Activated T-cell treated with anti-CD3 and anti-CD28 coated beads, Interleukin-2, amount 50 U/mL, for 4 hours (primary cell): Measurements from ENCODE around the gene PSTPIP2. TPM values are rescaled to one million over a fixed set of nuclear protein-coding genes. Genes with fewer than 3 reads are reported as not detected.

Experiments used
- ATAC-seq, 2 donors: fragments of 200-7000 bp; cut with Tn5 transposase; one replicate each; pipeline ENCODE4 v1.10.0; 2021
- DNase-seq: peaks from one replicate; pipeline ENCODE4 v3.0.0-alpha.2; 2020
- H3K27me3 Mint-ChIP-seq: one replicate; pipeline ENCODE4 v1.8.0; 2021; ENCODE audit warnings: low read depth, mixed read lengths
- H3K36me3 Mint-ChIP-seq: one replicate; pipeline ENCODE4 v1.8.0; 2022; ENCODE audit warnings: mixed read lengths; ENCODE audit not compliant: insufficient read depth
- H3K4me1 Mint-ChIP-seq: one replicate; pipeline ENCODE4 v1.8.0; 2021; ENCODE audit warnings: low read depth, mixed read lengths
- H3K4me3 Mint-ChIP-seq: one replicate; pipeline ENCODE4 v1.8.0; 2021; ENCODE audit warnings: mild to moderate bottlenecking, moderate library complexity, mixed read lengths
- H3K9me3 Mint-ChIP-seq: one replicate; pipeline ENCODE4 v1.8.0; 2021; ENCODE audit warnings: mixed read lengths
- total RNA-seq, 3 donors: library from RNA; stranded (reverse); gene quantifications; one replicate each; pipeline ENCODE4 v1.2.1, GENCODE V29; 2021

PSTPIP2 gene
- total RNA-seq, 3 donors from 2014 or later = 15.8 to 16.6 (median 16.4) TPM

GRCh38 chr18:46035696-46036680 is 36.1 kb downstream of the PSTPIP2 start:
- peaks cover 22% of the 10 kb centered on the region for H3K36me3 Mint-ChIP-seq
- H3K9me3 Mint-ChIP-seq = peaks cover 3% of the 10 kb centered on the region
- DNase-seq = no peak
- no peak for ATAC-seq
- H3K4me3 Mint-ChIP-seq = no peak overlapping the region
- peaks cover 1% of the 10 kb centered on the region for H3K27me3 Mint-ChIP-seq
- peaks cover 13% of the 10 kb centered on the region for H3K4me1 Mint-ChIP-seq

- Mint-ChIP-seq H3K9me3 (peaks cover 4% of the 10 kb centered on the region), H3K4me1 (no peaks in the 10 kb centered on the region), H3K4me3 (no peak overlapping the region), H3K27me3 (peaks cover 1% of the 10 kb centered on the region), H3K36me3 (peaks cover 16% of the 10 kb centered on the region)
- ATAC-seq (no peak), DNase-seq (no peak)
These were observed 37.8 kb downstream of the PSTPIP2 start for GRCh38 chr18:46034230-46034629.

GRCh38 chr18:46031741-46032140 is 40.3 kb downstream of the PSTPIP2 start:
- no peak for ATAC-seq
- Mint-ChIP-seq H3K4me3 (no peak overlapping the region), H3K4me1 (peaks cover 15% of the 10 kb centered on the region)

GRCh38 chr18:46028536-46028891 is 43.5 kb downstream of the PSTPIP2 start:
- no peak for DNase-seq
- ATAC-seq = no peak
- Mint-ChIP-seq H3K36me3 (peaks cover 5% of the 10 kb centered on the region), H3K27me3 (peaks cover 7% of the 10 kb centered on the region), H3K4me3 (peak overlapping the region; percentile 88), H3K9me3 (peaks cover 4% of the 10 kb centered on the region), H3K4me1 (peaks cover 15% of the 10 kb centered on the region)

More at GRCh38 chr18:46031741-46032140, 40.3 kb downstream of the PSTPIP2 start:
- H3K9me3 Mint-ChIP-seq = peaks cover 4% of the 10 kb centered on the region
- DNase-seq = no peak
- H3K27me3 Mint-ChIP-seq = peaks cover 7% of the 10 kb centered on the region
- peaks cover 11% of the 10 kb centered on the region for H3K36me3 Mint-ChIP-seq

GRCh38 chr18:46019936-46020335 is 52.1 kb downstream of the PSTPIP2 start:
- Mint-ChIP-seq H3K4me3 (no peak overlapping the region), H3K27me3 (no peaks in the 10 kb centered on the region), H3K4me1 (no peaks in the 10 kb centered on the region), H3K36me3 (peaks cover 13% of the 10 kb centered on the region), H3K9me3 (peaks cover 3% of the 10 kb centered on the region)
- ATAC-seq = no peak
- no peak for DNase-seq

- peaks cover 3% of the 10 kb centered on the region for H3K9me3 Mint-ChIP-seq
These were observed 58.4 kb downstream of the PSTPIP2 start for GRCh38 chr18:46013484-46014189.

GRCh38 chr18:46010676-46011075 is 61.4 kb downstream of the PSTPIP2 start:
- Mint-ChIP-seq H3K9me3 (no peaks in the 10 kb centered on the region), H3K4me3 (no peak overlapping the region), H3K36me3 (peaks cover 26% of the 10 kb centered on the region)

More at GRCh38 chr18:46013484-46014189, 58.4 kb downstream of the PSTPIP2 start:
- Mint-ChIP-seq H3K4me1 (peaks cover 13% of the 10 kb centered on the region), H3K27me3 (peaks cover 2% of the 10 kb centered on the region), H3K36me3 (peaks cover 28% of the 10 kb centered on the region), H3K4me3 (no peak overlapping the region)
- ATAC-seq = peak; percentile 89 to 90
- DNase-seq = no peak

GRCh38 chr18:46010050-46010449 is 62.0 kb downstream of the PSTPIP2 start:
- no peak for ATAC-seq
- H3K36me3 Mint-ChIP-seq = peaks cover 26% of the 10 kb centered on the region

More at GRCh38 chr18:46010676-46011075, 61.4 kb downstream of the PSTPIP2 start:
- no peak for ATAC-seq
- DNase-seq = no peak
- Mint-ChIP-seq H3K4me1 (peaks cover 13% of the 10 kb centered on the region), H3K27me3 (peaks cover 2% of the 10 kb centered on the region)

GRCh38 chr18:46009125-46009840 is 62.8 kb downstream of the PSTPIP2 start:
- no peak overlapping the region for H3K4me3 Mint-ChIP-seq
- peaks cover 27% of the 10 kb centered on the region for H3K36me3 Mint-ChIP-seq
- ATAC-seq = no peak
- no peak for DNase-seq
- peaks cover 11% of the 10 kb centered on the region for H3K4me1 Mint-ChIP-seq
- H3K9me3 Mint-ChIP-seq = no peaks in the 10 kb centered on the region
- peaks cover 2% of the 10 kb centered on the region for H3K27me3 Mint-ChIP-seq

More at GRCh38 chr18:46010050-46010449, 62.0 kb downstream of the PSTPIP2 start:
- peaks cover 2% of the 10 kb centered on the region for H3K27me3 Mint-ChIP-seq
- DNase-seq = no peak
- no peak overlapping the region for H3K4me3 Mint-ChIP-seq
- no peaks in the 10 kb centered on the region for H3K9me3 Mint-ChIP-seq
- peaks cover 13% of the 10 kb centered on the region for H3K4me1 Mint-ChIP-seq

- DNase-seq = no peak
- Mint-ChIP-seq H3K9me3 (no peaks in the 10 kb centered on the region), H3K36me3 (peaks cover 27% of the 10 kb centered on the region), H3K27me3 (peaks cover 2% of the 10 kb centered on the region), H3K4me1 (peaks cover 5% of the 10 kb centered on the region), H3K4me3 (no peak overlapping the region)
- no peak for ATAC-seq
These were observed 63.5 kb downstream of the PSTPIP2 start for GRCh38 chr18:46008531-46008930.

GRCh38 chr18:46007165-46007564 is 64.9 kb downstream of the PSTPIP2 start:
- DNase-seq (no peak), ATAC-seq (no peak)
- no peaks in the 10 kb centered on the region for H3K4me1 Mint-ChIP-seq
- peaks cover 31% of the 10 kb centered on the region for H3K36me3 Mint-ChIP-seq
- H3K9me3 Mint-ChIP-seq = peaks cover 7% of the 10 kb centered on the region
- H3K4me3 Mint-ChIP-seq = no peak overlapping the region
- peaks cover 2% of the 10 kb centered on the region for H3K27me3 Mint-ChIP-seq

- Mint-ChIP-seq H3K36me3 (peaks cover 8% of the 10 kb centered on the region), H3K4me3 (no peak overlapping the region), H3K27me3 (no peaks in the 10 kb centered on the region), H3K4me1 (peaks cover 31% of the 10 kb centered on the region), H3K9me3 (peaks cover 10% of the 10 kb centered on the region)
- no peak for ATAC-seq
- DNase-seq = no peak
These were observed 69.1 kb downstream of the PSTPIP2 start for GRCh38 chr18:46002934-46003333.

- H3K9me3 Mint-ChIP-seq = peaks cover 10% of the 10 kb centered on the region
- ATAC-seq (no peak), DNase-seq (no peak)
- H3K27me3 Mint-ChIP-seq = no peaks in the 10 kb centered on the region
- no peak overlapping the region for H3K4me3 Mint-ChIP-seq
- peaks cover 39% of the 10 kb centered on the region for H3K4me1 Mint-ChIP-seq
- peaks cover 8% of the 10 kb centered on the region for H3K36me3 Mint-ChIP-seq
These were observed 70.2 kb downstream of the PSTPIP2 start for GRCh38 chr18:46001892-46002291.

GRCh38 chr18:46001074-46001473 is 71.0 kb downstream of the PSTPIP2 start:
- DNase-seq (no peak), ATAC-seq (no peak)
- no peak overlapping the region for H3K4me3 Mint-ChIP-seq
- peaks cover 8% of the 10 kb centered on the region for H3K36me3 Mint-ChIP-seq
- H3K27me3 Mint-ChIP-seq = no peaks in the 10 kb centered on the region
- H3K9me3 Mint-ChIP-seq = peaks cover 10% of the 10 kb centered on the region
- peaks cover 43% of the 10 kb centered on the region for H3K4me1 Mint-ChIP-seq
